Left lung (tissue), 10 donors: ENCODE results near the gene MLST8. TPM values are rescaled to one million over a fixed set of nuclear protein-coding genes. Genes with fewer than 3 reads are reported as not detected.

Experiments
- ATAC-seq: fragments of 200-7000 bp; cut with Tn5 transposase; one replicate; pipeline ENCODE4 v1.9.1; 2020; ENCODE audit warnings: moderate library complexity
- DNase-seq, 4 donors: peaks; one replicate each; pipeline ENCODE4 v3.0.0-alpha.2; 2013 to 2020
- H3K27ac ChIP-seq, 2 donors: fragments of 200-600 bp; sonication (generic) in 1 of 2; one replicate each; pipeline versions ENCODE4 v1.5.0 to v1.8.0; 2020 to 2021
- H3K27me3 ChIP-seq, 2 donors: fragments of 200-600 bp; sonication (generic) in 1 of 2; one replicate each; pipeline versions ENCODE4 v1.5.0 to v1.8.0; 2020 to 2021
- H3K36me3 ChIP-seq, 2 donors: fragments of 200-600 bp; sonication (generic) in 1 of 2; one replicate each; pipeline versions ENCODE4 v1.5.0 to v1.8.0; 2020 to 2021
- H3K4me1 ChIP-seq, 2 donors: fragments of 200-600 bp; one replicate each; pipeline ENCODE4 v1.8.0; 2021
- H3K4me3 ChIP-seq, 2 donors: fragments of 200-600 bp; sonication (generic) in 1 of 2; one replicate each; pipeline versions ENCODE4 v1.5.0 to v1.8.0; 2020 to 2021; ENCODE audit warnings: mild to moderate bottlenecking in 1 of 2
- H3K9me3 ChIP-seq, 2 donors: fragments of 200-600 bp; sonication (generic) in 1 of 2; one replicate each; pipeline versions ENCODE4 v1.5.0 to v1.8.0; 2020 to 2021
- CTCF ChIP-seq, 2 donors: fragments of 200-600 bp; sonication (generic) in 1 of 2; IDR thresholded peaks; one replicate each; pipeline versions ENCODE4 v1.5.0 to v1.8.0; 2021; ENCODE audit warnings: antibody characterized with exemption in 2 of 2
- intact Hi-C, 2 donors: fragments of 100-400 bp; cut with DNase I; formaldehyde crosslinking; loops; one replicate each; pipeline versions ENCODE4 v1.11.2 to v1.14.2; 2022
- polyA plus RNA-seq, 6 donors: library from polyadenylated mRNA; unstranded; fragments of 120-200 nt; gene quantifications; one replicate each; pipeline ENCODE4 v1.2.1, GENCODE V29; 2013; ENCODE audit not compliant: insufficient read length in 6 of 6
- total RNA-seq, 2 donors: library from RNA; stranded (reverse); fragmentation: NEBNext Ultra II Directional; extraction: Animal tissue kit (Norgen Biotek cat#: 25700); gene quantifications; one replicate each; pipeline ENCODE4 v1.2.1, GENCODE V29; 2021
- donor health status: DM: no; HTN: yes; CAD: no.
- donor health status: DM: no; HTN: no; CAD: no.

MLST8 gene
- total and polyA plus RNA-seq, 8 donors = 29.8 to 40.3 (median 37.0) TPM

- intact Hi-C loops = no loop called here
- H3K27ac ChIP-seq = peak overlapping the region; percentile 78 to 84
- H3K9me3 ChIP-seq = no peaks in the 10 kb centered on the region
- peaks cover 0 to 95% of the 10 kb centered on the region in 2 donors for H3K36me3 ChIP-seq
- peak overlapping the region; percentile 9 to 41 for H3K4me3 ChIP-seq
- H3K27me3 ChIP-seq = no peaks in the 10 kb centered on the region
- H3K4me1 ChIP-seq = no peaks in the 10 kb centered on the region
- ATAC-seq (peak; percentile 35), DNase-seq (no peak)
- TF ChIP-seq CTCF (IDR thresholded peaks at IDR 0.05) = no peak
Measured at GRCh38 chr16:2170080-2170479, 35.2 kb upstream of the MLST8 start.

GRCh38 chr16:2170587-2171435 lies 34.4 kb upstream of the MLST8 start:
- Histone ChIP-seq H3K4me3 (peak overlapping the region; percentile 9 to 41), H3K36me3 (peaks cover 0 to 100% of the 10 kb centered on the region in 2 donors), H3K4me1 (no peaks in the 10 kb centered on the region), H3K27ac (peak overlapping the region in 1 of 2 donors; percentile 78), H3K27me3 (no peaks in the 10 kb centered on the region), H3K9me3 (no peaks in the 10 kb centered on the region)
- no peak for DNase-seq
- no peak for ATAC-seq
- TF ChIP-seq CTCF (IDR thresholded peaks at IDR 0.05) = no peak
- intact Hi-C loops = no loop called here

DNA sequence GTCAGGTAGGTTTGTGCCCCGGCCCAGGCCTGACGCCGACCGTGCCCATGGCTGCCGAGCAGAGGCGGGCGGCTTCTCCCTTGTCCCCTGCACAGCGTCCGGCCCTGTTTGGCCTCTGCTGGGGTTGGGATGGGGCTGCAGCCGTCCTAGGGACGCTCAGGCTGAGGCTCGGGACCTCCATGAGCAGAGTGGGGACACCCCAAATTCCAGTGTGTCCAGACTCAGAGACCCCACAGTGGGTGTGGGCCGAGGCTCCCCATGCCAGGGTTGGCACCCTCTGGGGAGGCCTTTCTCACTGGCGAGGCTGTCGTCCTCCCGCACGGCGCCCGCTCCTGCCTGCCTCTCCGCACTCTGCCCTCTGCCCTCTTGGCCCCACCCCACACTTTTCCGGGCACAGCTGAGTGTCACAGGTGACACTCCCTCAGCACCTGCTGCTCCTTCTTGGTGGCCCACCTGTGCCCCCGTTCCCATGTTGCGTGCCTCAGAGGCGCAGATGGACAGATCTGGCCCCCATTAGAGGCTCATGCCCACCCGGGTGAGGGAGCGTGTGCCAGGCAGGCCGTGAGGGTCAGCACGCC lies 33.6 kb upstream of the MLST8 start:
- ATAC-seq (no peak), DNase-seq (no peak)
- Histone ChIP-seq H3K4me1 (no peaks in the 10 kb centered on the region), H3K27me3 (no peaks in the 10 kb centered on the region), H3K9me3 (no peaks in the 10 kb centered on the region), H3K36me3 (peaks cover 0 to 100% of the 10 kb centered on the region in 2 donors), H3K4me3 (peak overlapping the region in 1 of 2 donors; percentile 41), H3K27ac (peak overlapping the region in 1 of 2 donors; percentile 78)
- no peak for TF ChIP-seq CTCF (IDR thresholded peaks at IDR 0.05)
- intact Hi-C loops = no loop called here

GRCh38 chr16:2172688-2173335 lies 32.4 kb upstream of the MLST8 start:
- Histone ChIP-seq H3K4me1 (no peaks in the 10 kb centered on the region), H3K4me3 (no peak overlapping the region), H3K27ac (no peak overlapping the region), H3K9me3 (no peaks in the 10 kb centered on the region), H3K27me3 (no peaks in the 10 kb centered on the region), H3K36me3 (peaks cover 0 to 100% of the 10 kb centered on the region in 2 donors)
- DNase-seq (no peak), ATAC-seq (no peak)
- intact Hi-C loops = no loop called here
- TF ChIP-seq CTCF (IDR thresholded peaks at IDR 0.05) = no peak

DNA sequence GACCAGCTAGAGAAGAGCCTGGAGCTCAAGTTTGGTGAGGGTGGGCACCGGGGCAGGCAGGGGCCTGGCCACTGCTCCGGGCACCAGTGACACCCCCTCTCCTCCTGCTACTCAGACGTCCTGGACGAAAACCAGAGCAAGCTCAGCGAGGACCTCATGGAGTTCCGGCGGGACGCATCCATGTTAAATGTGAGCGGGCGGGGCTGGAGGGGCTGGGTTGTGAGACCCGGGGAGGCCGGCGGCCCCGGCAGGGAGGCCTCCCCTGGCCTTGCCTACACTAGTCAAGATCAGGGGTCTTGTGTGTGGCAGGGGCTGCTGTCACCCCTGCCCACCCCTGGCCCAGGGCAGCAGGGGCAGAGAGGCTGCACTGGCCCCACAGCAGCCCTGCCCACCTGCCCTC lies 31.9 kb upstream of the MLST8 start:
- no peaks in the 10 kb centered on the region for H3K4me1 ChIP-seq
- DNase-seq = no peak
- no peaks in the 10 kb centered on the region for H3K27me3 ChIP-seq
- no peak for TF ChIP-seq CTCF (IDR thresholded peaks at IDR 0.05)
- peaks cover 0 to 1% of the 10 kb centered on the region in 2 donors for H3K9me3 ChIP-seq
- peaks cover 0 to 100% of the 10 kb centered on the region in 2 donors for H3K36me3 ChIP-seq
- ATAC-seq = no peak
- no peak overlapping the region for H3K4me3 ChIP-seq
- H3K27ac ChIP-seq = no peak overlapping the region
- intact Hi-C loops = no loop called here
